OCI-LY1 (cell line): ENCODE measurements around the gene TUBGCP6.

Experiments used
- CTCF ChIP-seq: fragments of 200-600 bp; sonication (generic), shearing (Covaris generic); IDR thresholded peaks from 2 replicates; pipeline ENCODE4 v1.5.1; 2017; ENCODE audit warnings: mild to moderate bottlenecking, antibody characterized with exemption, low read length, moderate library complexity, mixed read lengths
- EZH2 ChIP-seq: fragments of 200-600 bp; sonication (generic), shearing (Covaris generic); IDR thresholded peaks from 2 replicates; pipeline ENCODE4 v1.8.0; 2017; ENCODE audit warnings: borderline replicate concordance, mixed run types, mild to moderate bottlenecking, antibody characterized with exemption, low read length, moderate library complexity, mixed read lengths

GRCh38 chr22:50249341-50250248, 4.8 kb upstream of the TUBGCP6 start:
- no peak for TF ChIP-seq CTCF
- no peak for TF ChIP-seq EZH2
